Measurements from ENCODE around the gene DDX4.

The DDX4 gene

GRCh38 chr5:55865831-55866230 is 128.0 kb downstream of the DDX4 start:
- no peak for DNase-seq (ENCODE audit: low read depth, low spot score)

- no peak for DNase-seq (ENCODE audit: low read depth, low spot score)
Measured at GRCh38 chr5:55866485-55866884, 128.6 kb downstream of the DDX4 start.
